Adipose tissue (tissue), 3 donors: ENCODE results near the gene SCAMP4. TPM values are rescaled to one million over a fixed set of nuclear protein-coding genes. Genes with fewer than 3 reads are reported as not detected.

Source experiments
- H3K27ac ChIP-seq: one replicate; pipeline ENCODE4 v1.5.1; 2013; ENCODE audit warnings: low read depth, low read length
- WGBS, 3 donors: extraction: QIAGEN DNeasy Blood & Tissue Kit; methylation state at CpG; one replicate each; pipeline ENCODE4 v1.1.7; 2013; 5-methylcytosine and 5-hydroxymethylcytosine counted together
- polyA plus RNA-seq, 3 donors: library from polyadenylated mRNA; stranded (reverse); fragments of 200-250 nt; gene quantifications; one replicate each; pipeline ENCODE4 v1.2.3, GENCODE V29; 2013
- donor health status: healthy with polysubstance abuse.
- donor health status: Bipolar disorder and iron deficiency.
- donor health status: healthy.

The SCAMP4 gene
- polyA plus RNA-seq, 3 donors, result 18.7 to 29.2 (median 24.0) TPM

DNA sequence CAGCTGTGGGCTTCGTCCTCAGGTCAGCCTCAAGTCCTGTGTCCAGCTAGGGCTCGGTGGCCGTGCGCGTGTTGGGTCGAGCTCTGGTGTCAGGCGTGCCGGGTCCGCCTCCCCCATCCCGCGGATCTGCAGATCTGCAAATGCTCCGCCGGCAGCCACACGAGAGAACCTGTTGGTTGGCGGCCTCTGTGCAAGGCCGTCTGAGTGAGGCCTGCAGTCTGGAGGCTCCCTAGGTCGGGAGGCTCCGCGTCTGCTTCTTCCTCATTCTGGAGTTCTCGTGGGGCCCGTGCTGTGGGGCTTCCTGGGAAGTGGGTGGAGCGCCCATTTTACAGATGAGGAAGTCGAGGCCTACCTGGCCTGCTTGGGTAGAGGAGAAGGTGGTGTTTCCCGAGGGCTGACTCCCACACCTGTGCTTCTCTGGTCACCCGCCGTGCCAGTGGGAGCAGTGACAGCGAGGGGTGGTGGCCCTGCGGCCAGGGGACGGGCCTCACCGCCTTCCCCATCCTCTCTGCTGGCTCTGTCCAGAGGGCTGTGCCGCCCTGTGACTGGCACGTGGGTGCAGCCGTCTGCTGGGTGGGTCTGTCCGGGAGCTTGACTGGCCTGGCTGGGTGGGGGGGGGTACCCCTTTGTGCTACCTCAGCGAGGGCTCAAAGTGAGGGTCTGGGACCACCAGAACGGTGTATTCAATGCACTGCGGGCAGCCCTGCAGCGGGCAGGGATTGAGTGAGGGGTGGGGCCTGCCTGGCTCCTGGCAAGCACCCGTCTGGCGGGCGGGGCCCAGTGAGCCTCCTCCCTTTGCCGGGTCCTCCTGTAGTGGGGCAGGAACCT lies 39.1 kb downstream of the SCAMP4 start:
- WGBS, 3 donors, result 76 to 80% (median 77%) methylated on average over 40 to 42 of the region's 42 CpGs
- no peak overlapping the region for H3K27ac ChIP-seq

DNA sequence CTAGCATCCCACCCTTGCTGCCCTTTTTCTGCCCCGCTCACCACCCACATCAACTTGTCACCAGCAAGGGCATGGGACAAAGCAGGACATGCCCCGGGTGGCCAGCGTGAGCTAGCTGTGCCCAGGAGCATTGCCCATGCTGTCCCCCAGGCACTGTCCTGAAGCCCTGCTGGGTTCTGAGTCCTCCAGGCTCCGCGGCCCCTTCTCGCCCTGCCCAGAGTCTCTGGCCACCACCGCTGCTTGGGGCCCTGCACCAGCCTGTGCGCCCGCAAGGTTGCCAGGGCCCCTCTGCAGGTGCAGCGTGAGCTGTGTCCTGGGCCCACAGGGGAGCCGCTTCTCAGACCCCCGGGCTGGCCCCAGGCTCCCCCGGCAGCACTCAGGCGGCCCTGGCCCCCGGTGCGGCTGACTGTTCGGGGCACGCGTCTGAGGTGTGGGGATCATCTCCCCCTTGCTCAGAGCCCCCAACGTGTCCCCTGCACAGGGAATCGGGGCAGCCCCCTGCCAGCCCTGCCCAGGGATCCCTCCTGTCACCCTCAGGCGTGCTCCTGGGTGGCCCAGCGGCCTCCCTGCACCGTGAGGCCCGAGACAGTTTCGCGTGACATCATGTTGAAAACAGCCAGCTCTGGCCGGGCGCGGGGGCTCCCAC lies 39.8 kb downstream of the SCAMP4 start:
- 84 to 91% (median 89%) methylated on average over 25 to 30 of the region's 30 CpGs for WGBS, 3 donors

DNA sequence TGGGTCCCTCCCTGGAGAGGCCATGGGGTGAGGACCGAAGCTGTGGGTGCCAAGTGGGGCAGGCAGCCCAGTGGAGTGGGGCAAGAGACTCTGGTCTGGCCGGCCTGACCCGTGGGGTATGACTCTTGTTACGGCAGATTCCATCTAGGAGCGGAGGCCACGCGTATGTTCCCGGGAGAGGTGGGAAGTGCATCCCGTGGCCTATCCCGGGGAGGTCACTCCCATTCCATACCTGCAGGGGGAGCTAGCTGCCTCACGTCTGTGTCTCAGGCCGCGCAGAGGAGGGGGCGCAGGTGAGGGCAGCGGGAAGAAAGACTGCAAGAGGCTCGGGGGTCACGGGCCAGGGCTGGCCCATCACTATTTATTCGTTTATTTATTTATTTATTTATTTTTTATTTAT lies 40.7 kb downstream of the SCAMP4 start:
- WGBS, 3 donors, result 57 to 70% (median 61%) methylated on average over 18 of the region's 18 CpGs
- H3K27ac ChIP-seq, result no peak overlapping the region

More for the DNA sequence above, 39.8 kb downstream of the SCAMP4 start:
- H3K27ac ChIP-seq, result no peak overlapping the region

DNA sequence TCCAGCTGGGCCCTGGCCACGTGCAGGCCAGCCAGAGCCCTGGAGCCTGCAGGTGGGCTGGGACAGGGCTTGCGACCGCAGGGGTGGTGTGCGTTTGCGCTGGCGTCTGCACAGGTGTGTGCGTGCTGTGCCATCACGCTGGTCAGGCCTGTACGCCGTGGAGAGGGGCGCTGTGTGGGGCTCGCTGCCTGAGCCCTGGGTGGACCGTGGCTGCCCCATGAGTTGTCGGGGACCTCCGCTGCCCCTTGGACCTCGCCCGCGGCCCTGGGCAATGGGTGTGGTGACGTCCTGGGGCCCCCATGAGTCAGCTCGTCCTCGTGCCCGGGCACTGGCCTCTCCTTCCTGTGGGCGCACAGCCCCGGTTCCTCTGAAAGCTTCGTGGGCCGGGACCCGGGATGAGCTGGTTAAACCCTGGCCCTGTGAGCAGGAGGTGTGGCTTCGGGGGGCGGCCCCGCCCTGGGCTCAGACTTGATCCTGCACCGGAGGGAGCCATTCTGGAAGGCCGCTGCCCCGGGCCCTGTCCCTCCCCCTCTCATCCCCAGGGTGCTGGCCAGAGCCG lies 42.5 kb downstream of the SCAMP4 start:
- 74 to 88% (median 76%) methylated on average over 34 of the region's 34 CpGs for WGBS, 3 donors
- H3K27ac ChIP-seq, result no peak overlapping the region

DNA sequence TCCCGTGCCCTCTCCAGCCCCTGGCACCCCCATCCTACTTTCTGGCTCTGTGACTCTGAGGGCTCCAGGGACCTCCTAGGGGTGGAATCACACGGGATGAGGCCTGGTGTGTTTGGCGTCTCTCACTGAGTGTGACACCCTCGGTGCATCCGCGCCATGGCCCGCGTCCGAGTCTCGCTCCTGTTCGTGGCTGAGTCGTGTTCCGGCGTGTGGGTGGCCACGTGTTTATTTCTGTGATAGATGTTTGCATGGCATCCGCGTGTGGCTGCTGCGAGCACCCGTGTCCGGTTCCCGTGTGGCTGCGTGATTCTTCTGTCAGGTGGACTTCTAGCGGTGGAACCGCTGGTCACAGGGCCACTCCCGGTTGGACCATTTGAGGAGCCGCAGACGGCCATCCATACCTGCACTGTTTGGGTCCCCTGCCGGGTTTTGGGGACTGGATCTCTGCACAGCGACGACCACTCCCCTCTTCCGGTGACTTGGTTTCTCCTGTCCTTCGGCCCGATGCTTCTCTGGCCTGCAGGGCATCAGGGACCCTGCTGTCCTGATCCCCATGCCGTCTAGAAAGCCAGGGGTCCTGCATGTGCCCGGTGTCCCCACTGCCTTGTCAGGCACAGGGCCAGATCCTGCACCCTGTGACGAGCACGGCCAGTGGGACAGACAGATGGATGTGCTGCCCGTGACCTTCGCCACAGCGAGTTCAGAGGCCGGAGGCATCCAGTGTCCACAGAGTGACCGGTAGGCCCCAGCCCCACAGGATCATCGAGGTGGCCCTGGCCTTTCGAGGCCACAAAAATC lies 44.3 kb downstream of the SCAMP4 start:
- 93 to 95% (median 94%) methylated on average over 44 of the region's 44 CpGs for WGBS, 3 donors

DNA sequence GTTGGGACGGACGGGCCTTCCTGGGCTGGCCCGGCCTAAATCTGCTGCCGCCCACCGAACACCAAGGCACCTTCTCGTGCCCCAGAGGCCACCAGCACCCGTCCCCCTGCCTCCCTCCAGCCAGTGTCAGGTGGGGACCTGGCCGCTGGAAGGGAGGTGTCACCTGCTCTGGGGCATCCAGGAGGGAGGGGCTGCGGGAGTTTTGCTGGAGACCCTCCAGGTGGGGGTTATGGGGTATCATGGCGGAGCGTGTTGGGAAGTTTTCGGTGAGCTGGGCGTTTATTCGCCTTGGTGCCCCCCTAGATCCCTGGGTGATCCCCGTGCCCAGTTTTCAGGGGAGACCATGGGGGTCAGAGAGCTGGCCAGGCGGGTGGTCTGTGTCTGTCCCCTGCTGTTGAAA lies 45.4 kb downstream of the SCAMP4 start:
- WGBS, 3 donors, result 96 to 98% (median 96%) methylated on average over 14 to 16 of the region's 16 CpGs
- H3K27ac ChIP-seq, result no peak overlapping the region

More for the DNA sequence above, 44.3 kb downstream of the SCAMP4 start:
- H3K27ac ChIP-seq, result no peak overlapping the region

DNA sequence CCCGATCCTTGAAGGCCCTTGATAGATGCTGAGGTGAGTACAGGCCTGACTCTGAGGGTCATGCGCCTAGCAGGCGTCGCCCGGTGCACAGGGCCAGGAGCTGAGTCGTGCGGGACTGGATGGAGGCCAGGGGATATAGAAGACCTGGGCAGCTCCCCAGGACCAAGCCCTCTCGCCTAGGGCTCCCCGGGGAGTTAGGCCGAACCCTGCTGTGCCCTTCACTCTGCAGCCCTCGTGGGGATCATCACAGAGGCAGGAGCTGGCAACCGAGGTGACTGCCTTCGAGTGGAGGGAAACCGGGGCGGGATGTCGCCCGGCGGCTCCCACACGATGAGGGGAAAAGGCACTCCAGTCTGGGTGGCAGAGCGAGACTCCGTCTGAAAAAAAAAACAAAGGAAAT lies 47.4 kb downstream of the SCAMP4 start:
- WGBS, 3 donors, result 84 to 91% (median 86%) methylated on average over 21 of the region's 21 CpGs

DNA sequence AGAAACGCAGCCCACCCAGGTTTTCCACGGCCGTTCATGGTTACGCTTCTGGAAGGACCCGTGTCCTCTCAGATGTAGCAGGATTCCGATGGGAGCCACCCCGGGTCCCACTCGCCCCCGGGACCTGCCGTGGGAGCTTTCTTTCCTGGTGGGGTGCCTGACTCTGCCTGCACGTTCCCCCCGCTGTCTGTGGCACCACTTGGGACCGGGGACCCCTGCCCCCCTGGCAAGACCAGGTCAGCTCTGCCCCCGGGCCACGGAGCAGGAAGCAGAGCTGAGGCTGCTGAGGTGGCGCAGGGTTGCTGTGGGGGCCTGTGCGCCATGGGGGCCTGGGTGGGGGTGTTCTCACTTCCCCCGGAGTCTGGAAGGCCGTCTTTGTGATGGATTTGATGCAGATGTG lies 47.8 kb downstream of the SCAMP4 start:
- WGBS, 3 donors, result 88 to 91% (median 90%) methylated on average over 19 of the region's 19 CpGs
- H3K27ac ChIP-seq, result no peak overlapping the region

More for the DNA sequence above, 47.4 kb downstream of the SCAMP4 start:
- no peak overlapping the region for H3K27ac ChIP-seq

DNA sequence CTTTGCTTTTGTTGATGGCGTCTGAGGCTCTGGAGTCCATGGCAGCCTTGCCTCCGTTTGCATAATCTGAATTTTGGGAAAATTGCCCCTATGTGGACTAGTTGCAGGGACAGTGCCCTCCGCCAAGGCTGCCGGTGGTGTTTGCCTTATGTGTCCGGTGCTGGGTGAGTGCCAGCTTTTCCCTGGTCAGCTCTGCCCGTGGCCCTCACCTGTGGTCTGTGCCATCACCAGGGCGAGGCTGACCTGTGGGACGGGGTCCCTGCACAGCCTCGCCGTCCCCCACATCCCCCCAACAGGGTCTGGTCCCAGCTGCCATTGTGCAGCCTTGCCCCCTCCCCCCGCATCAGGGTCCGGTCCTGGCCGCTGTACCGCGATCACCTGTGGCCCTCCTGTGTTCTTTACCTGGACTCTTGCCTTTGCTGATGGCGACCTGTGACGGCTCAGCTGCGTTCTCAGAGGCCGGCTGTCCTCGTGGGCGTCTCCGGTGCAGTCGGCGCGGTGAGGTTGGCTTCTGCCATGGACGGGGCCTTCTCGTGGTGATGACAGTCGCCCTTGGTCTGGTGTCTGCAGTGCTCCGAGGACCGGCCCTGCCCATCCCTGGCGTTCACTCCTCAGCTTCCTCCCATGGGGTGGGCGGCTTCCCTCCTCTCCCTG lies 48.4 kb downstream of the SCAMP4 start:
- H3K27ac ChIP-seq, result no peak overlapping the region
- 89 to 92% (median 91%) methylated on average over 31 to 32 of the region's 32 CpGs for WGBS, 3 donors

DNA sequence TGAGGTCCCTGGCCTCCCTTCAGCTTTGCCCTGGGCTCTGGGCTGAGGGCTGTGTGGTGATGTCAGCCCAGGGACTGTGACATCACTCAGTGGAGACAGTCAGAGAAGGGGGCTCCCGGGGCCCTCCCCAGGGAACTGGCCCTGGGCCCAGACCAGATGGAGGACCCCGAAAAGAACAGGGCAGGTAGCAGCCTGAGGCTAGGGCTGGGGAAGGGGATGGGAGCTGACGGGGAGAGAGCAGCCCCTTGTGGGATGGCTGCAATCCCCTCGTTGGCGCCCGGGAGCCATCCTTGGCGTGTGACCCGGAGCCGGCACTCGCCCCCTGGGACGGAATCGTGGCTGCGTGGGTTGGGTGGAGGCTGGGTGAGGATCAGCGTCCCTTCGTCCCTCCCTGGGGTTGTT lies 49.3 kb downstream of the SCAMP4 start:
- H3K27ac ChIP-seq, result no peak overlapping the region
- WGBS, 3 donors, result 88 to 95% (median 92%) methylated on average over 13 to 15 of the region's 15 CpGs

DNA sequence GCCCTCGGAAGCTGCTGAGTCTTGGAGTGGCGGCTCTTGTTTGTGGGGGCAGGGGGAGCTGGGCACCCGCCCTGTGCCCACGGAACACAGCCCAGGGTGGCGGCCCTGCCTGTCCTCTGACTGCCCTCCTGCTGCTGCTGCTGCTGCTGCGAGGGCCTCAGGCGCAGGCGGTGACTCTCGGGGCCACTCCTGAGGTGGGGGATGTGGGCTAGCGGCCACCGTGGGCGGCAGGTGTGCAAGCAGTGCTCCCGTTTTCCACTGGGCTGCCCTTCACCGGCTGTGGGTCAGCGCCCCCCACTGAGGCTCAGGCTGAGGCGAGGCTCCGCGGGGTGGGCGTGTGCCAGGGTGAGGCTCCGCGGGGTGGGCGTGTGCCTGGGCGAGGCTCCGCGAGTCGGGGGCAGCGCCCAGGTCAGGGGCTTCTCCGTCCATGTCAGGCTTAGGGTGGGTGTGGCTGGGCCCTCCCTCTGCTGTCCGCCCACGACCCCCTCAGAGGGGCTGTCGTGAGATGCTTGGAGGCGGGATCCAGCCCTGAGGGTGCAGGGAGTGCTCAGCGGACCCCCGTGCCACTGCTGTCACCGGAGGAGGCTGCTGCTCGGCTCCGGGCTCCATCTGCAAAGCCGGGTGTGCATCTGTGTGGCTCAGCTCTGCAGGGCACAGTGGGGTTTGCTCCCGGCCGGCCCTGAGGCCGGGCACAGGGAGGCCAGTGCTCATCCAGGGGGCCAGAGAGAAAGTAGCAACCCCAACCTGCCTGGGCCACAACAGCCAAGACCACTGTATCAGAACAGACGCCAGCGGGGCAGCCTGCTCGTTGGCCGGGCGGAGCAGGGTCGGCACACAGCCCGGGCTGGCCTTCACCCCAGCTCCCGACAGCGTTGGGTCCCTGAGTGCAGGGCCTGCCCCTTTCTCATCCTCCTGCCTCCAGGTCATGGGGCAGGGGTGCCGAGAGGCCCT lies 50.2 kb downstream of the SCAMP4 start:
- WGBS, 3 donors, result 81 to 86% (median 85%) methylated on average over 36 to 51 of the region's 51 CpGs
- H3K27ac ChIP-seq, result no peak overlapping the region

DNA sequence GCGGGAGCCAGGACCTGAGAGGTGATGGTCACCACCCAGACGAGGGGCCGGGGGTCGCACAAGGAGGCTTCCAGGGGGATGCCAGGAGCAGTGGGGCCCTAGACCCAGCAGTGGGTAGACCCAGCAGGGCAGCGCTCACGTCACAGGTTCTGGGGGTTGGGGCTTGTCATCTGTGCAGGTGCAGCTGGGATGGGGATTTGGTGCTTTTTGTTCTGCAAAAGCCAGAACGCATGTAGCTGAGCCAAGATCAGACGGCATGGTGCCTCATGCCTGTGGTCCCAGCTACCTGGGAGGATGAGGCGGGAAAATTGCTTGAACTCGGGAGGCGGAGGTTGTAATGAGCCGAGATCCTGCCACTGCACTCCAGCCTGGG lies 50.9 kb downstream of the SCAMP4 start:
- 89 to 94% (median 91%) methylated on average over 12 of the region's 12 CpGs for WGBS, 3 donors

DNA sequence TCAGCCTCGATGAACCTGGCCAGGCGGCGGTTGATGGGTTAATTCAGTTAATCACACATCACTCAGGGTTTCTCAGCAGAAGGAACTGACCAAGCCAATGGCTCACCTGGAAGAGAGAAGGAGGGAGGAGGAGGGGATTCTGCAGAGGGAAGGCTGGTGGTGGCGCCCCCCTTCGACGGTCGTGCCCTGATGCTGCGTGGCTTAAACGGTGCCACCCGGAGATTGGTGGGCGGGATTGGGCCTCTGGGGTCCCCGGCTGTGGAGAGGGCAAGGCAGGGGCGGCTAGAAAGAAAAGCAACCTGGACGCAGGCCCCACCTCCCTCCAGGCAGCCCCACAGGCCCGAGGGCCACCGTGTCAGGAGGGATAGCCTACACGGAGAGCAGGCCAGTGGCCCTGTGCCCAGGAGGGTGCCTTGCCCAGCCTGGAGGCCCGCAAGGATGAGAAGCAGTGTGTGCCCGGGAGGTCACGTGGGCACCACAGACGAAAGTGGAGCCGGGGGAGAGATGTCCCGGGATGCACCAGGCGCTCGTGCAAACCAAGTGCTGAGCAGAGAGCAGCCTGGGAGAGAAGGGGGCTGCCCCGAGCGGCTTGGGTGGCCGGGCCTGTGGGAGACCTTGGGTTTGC lies 51.8 kb downstream of the SCAMP4 start:
- H3K27ac ChIP-seq, result no peak overlapping the region
- WGBS, 3 donors, result 76 to 84% (median 77%) methylated on average over 28 of the region's 28 CpGs

More for the DNA sequence above, 50.9 kb downstream of the SCAMP4 start:
- H3K27ac ChIP-seq, result no peak overlapping the region

DNA sequence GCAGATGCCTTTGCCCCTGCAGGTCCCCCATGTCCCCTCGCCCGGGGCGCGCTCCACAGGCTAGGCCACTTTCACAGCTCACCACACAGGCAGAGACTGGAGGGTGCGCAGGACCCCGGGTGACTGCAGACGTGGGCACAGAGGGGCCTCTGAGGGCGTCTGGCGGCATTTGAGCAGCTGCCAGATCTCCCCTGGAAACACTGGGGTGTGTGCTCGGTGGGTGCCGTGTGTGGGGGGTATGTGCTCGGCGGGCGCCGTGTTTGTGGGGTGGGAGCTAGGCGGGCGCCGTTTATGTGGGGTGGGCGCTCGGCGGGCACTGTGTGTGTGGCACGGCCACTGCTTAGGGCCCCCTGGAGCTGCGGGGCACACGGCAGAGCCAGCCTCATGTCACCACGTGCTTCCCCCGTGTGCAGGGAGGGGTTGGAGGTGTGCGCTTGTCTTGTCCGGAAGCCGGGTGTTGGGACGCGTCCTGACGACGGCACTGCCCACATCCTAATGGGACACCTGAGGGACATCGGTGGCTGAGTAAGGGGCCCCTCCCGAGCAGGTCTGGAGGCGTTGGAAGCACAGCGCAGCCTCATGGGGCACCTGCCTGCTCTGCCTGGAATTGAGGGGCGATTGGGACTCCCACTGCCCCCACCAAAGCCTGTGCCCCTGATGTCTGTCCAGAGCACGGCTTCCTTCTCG lies 52.5 kb downstream of the SCAMP4 start:
- WGBS, 3 donors, result 84 to 88% (median 86%) methylated on average over 16 to 40 of the region's 40 CpGs

DNA sequence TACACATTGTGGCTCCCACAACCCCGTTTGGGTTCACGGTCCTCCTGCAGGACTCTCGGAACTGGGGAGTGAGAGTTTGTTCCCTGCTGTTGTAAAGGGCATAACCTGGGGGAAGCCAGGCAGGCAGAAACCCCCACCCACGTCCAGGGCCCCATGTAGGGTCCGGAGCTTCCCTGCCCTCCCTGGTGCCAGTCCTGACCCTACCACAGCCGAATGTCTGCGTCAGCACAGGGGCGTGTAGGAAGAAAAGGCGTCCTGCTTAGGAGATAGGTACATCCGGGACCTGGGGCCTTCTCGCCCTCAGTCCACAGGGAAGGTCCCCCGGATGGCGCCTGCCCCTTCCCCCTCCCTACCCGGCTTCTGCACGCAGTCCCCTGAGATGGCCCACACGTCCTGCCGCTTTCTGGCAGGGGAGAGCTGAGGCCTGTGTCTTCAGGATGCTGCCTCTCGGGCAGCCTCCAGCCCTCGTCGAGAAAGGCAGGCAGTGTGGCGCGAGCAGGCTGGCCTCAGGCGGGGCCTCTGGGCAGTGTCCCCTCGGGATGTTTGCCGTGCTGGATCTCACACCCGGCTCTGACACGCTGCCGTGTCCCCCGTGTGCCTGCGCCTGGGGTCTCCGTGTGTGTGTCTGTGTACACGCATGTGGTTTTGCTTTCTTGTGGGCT lies 54.9 kb downstream of the SCAMP4 start:
- 91 to 96% (median 92%) methylated on average over 30 to 32 of the region's 32 CpGs for WGBS, 3 donors
- no peak overlapping the region for H3K27ac ChIP-seq

More for the DNA sequence above, 52.5 kb downstream of the SCAMP4 start:
- H3K27ac ChIP-seq, result no peak overlapping the region
